Muscle of back (tissue), 11 donors: Measurements from ENCODE around the gene SIL1. TPM values are rescaled to one million over a fixed set of nuclear protein-coding genes. Genes with fewer than 3 reads are reported as not detected.

ENCODE experiments used
- DNase-seq, 3 donors: peaks; one replicate each; pipeline versions ENCODE4 v3.0.0 to v3.0.0-alpha.2; 2013
- polyA plus RNA-seq, 10 donors: library from polyadenylated mRNA; unstranded; fragments of 120-200 nt; gene quantifications; one replicate each; pipeline ENCODE4 v1.2.1, GENCODE V29; 2013; ENCODE audit not compliant: insufficient read length in 10 of 10

The SIL1 gene
- polyA plus RNA-seq, 10 donors, result 21.2 to 33.5 (median 25.3) TPM

DNA sequence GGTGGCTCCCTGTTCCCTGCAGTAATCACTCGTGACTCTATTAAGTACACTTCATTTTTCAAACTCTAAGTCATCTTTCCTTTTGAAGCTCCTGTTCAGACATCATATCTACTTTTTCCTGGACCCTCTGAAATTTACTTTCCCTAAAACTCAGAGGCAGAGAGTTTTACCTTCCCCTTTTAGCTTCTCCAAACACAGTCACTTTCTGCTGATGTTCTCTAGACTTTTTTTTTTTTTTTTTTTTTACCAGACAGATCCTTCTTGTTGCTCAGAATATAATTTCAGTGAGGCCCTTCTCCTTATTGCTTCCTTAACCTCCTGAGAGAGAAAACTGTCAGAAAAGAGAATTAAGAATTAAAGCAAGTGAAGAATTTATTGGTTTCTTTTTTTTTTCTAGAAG is 236.4 kb downstream of the SIL1 start:
- no peak for DNase-seq

DNA sequence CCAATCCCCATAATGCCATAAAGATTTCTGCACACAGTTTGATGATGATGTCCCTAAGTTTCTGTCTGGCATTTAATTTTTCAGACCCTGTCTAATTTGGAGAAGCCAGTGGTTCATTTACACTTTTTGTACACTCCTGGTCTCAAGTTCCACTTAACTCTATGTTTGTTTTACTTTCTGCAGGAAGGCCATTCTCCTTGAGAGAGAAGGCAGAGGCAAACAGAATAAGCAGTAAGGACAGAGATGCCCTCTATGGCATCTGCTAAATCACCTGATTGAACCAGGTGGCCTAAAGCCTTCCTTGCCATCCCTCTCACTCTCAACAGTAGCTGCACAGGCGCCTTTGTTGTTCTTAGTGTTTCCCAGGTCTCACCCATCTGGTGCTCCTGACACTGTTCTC is 236.9 kb downstream of the SIL1 start:
- no peak for DNase-seq

GRCh38 chr5:138960145-138960692 is 237.9 kb downstream of the SIL1 start:
- no peak for DNase-seq

GRCh38 chr5:138956801-138957200 is 241.4 kb downstream of the SIL1 start:
- no peak for DNase-seq

- no peak for DNase-seq
Measured at GRCh38 chr5:138955671-138956295, 242.4 kb downstream of the SIL1 start.

DNA sequence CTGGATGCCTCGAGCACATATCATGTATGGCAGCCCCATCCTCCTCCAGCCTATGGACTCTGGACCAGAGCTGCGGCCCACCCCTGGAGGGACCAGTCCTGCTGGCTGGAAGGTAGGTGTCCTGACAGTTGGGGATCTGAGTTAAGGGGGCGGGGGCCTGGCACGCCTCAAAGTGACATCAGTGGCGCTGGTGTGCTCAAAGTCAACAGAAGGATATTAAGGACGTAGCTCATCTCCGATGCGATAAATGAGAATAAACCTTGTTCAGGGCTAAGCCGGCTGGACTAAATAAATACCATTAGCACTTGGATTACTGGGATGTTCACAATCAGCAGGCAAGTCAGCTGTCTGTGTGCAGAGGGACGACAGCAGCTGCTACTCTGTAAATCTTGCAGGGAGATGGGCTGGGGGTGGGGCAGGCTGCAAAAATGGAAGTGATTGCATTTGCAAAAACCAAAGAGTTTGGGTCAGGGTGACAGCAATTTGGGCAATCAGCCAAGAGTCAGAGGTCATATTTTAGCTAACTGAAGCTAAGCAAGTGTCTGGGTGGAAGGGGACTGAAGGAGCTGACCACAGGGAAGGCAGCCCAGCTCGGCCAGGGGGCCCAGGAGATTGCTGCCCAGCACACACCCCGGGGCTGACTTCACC is 243.0 kb downstream of the SIL1 start:
- peak; percentile 53 to 77 (median 70) for DNase-seq

DNA sequence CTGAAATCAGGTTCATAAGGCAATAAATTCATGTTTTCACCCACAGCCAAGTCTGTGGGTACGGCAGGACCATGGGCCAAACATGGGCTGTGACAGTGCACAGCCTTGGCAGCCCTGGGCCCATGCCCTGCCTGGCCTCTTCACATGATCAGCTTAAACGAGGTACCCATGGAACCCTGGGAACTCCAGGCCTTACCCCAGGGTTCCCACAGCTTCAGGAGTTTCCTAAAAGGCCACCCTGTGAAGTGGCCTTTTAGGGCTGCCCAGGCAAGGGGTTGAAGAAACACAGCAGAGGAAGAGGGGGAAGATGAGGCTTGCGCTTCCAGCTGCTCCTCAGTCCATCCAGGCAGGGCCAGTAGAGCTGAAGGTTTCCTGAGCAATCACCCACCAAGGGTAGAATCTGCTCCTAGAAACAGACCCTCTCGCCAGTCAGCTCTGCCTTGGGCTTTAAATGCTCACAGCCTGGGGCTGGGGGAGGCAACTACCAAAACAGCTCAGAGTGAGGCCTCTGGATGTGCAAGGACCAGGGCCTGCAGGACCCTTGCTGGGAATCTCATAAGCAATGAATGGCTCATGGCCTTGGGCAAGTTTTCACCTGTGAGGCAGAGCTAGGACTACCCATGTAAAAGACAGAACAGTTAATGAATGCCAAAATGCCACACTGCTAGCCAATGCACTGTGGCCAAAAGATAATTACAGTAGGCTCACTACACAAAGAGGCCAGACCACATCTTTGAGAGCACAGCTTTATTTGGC is 243.7 kb downstream of the SIL1 start:
- DNase-seq, result no peak

DNA sequence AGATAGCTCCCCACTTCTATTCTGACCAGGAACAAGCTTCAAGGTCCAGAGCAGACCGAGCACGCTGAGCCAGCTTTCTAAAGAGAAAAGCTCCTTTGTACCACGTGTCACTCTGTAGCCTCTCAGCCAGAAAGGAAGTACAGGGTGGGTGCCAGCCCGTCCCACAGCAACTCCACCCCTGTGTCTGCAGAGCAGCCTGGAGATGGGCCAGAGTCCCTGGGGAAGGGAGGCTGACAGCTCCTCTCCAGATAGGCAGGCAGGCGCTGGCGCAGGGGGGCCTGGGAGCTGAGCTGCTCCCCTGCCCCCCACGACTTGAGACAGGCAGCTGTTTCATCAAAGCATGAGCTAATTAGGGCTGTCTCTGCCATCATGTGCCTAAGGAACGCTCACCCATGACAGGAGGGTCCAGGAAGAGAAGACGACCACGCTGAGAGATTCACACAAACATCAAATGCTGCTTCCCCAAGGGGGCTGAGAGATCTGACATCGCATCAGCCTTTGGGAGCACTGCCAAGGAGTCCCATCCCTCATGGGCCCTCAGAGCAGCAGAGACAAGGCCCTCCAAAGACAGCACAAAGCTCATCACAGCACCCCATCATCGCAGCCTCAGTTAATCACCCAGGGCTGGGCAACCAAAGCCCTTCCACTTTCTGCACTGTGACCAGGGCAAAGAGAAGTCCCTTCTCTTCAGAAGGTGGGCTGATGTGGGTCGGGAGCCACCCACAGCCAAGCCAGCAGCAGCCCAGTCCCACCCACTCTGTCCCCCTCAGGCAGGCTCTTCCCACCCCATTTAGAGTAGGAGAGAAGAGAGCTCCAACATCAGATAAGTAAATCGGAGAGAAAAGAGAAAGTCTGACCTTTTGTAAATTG is 244.5 kb downstream of the SIL1 start:
- DNase-seq, result peak; percentile 66 to 82 (median 71)

GRCh38 chr5:138952962-138953361 is 245.2 kb downstream of the SIL1 start:
- DNase-seq, result peak in 2 of 3 donors; percentile 33 to 43

- DNase-seq, result no peak
Measured at GRCh38 chr5:138951986-138952735, 246.0 kb downstream of the SIL1 start.

- no peak for DNase-seq
Measured at GRCh38 chr5:138951091-138951985, 246.8 kb downstream of the SIL1 start.

DNA sequence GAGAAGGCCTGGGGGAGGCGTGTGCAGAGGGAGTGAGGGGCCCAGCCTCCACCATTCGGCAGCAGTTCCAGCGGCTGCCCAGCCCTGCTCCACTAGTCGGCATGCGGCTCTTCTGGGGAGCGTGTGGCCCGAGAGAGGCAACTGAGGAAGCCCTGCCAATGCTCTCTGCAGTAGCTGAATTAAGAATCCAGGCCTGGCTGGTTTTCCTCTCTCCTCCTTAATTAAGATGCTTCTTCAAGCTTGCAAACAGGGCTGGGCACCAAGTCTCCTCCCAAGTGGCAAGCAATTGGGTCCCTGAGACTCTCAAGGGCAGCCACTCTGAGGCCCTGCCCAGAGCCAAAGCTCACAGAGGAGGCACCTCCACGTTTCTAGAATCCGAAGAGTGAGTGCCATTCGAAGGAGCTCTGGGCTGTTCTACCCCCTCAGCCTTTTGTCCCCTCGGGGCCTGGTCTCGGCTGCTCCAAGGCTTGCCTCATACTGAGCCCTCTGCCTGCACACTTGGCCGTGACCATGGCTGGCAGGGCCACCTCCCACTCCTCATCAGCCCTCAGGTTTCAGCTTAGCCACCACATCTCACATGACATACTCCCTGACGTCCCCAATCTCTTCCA is 247.6 kb downstream of the SIL1 start:
- no peak for DNase-seq

DNA sequence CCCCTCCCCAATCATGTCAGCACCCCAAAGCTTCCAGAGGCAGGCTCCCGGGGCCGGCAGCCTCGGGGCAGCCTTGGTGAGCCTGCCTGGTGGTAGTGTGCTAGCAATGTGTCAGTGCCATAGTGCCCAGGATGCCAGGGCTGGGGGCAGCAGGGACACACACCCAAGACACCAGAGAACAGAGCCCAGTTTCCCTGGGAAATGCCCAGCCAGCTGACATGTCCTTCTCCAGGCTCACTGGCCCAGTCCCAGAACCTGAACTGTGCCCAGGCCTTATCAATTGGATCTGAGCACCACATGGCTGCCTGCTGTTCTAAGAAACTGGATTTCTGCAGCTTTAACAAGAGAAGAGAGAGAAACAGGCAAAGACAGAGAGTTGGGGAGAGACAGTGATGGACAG is 248.2 kb downstream of the SIL1 start:
- no peak for DNase-seq

- no peak for DNase-seq
Measured at GRCh38 chr5:138949223-138949574, 249.0 kb downstream of the SIL1 start.

- DNase-seq, result peak in 2 of 3 donors; percentile 27 to 63
Measured at GRCh38 chr5:138948471-138949222, 249.5 kb downstream of the SIL1 start.

DNA sequence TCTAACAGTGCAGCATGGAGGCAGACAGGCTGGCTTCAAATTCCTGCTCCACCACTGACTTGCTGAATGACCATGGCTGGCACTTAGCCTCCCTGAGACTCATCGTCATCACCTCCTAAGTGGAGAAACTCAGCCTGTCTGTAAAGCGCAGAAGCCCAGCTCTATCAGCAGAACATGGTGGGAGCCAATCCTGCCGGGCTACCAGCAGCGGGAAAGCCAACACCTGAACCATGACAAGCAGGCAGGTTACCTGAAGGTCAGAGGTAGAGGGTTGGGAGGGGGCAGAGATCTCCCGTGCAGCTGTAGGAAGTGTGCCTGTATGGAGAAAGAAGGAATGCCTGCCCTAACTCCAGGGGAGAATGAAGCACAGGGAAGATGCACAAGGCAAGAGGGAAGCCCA is 250.4 kb downstream of the SIL1 start:
- DNase-seq, result no peak

DNA sequence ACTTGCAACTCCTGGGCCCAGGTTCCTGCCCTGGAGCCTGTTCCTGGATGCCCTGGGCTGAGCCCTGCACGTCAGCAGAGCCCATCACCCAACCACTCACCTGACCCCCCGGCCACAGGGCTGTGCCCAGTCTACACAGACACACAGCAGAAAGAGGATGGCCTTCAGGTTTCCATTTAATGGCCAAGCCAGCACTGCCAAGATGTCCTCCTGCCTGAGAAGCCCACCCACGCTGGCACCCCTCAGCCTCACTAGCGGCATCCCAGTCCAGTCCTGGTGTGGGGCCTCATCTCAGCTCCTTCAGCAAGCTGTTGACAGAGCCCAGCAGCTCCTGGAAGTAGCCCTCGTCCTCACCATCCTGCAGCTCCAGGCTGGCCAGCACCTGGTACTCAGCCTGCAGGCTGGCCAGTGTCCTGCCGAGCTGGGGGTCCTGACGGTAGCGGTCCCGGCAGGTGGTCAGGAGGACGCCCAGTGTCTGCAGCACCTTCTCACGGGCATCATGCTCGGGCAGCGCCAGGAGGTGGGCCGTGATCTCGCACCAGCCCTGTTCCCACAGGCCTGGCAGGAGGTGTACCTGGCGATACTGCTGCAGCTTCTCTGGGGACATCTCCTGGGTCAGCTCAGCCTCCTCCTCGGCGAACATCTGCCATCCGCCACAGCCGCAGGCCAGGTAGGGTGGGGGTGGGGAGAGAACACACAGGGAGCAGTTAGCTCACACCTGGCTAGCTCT is 251.2 kb downstream of the SIL1 start:
- DNase-seq, result no peak

GRCh38 chr5:138946241-138946623 is 251.9 kb downstream of the SIL1 start:
- no peak for DNase-seq
